HPDE6-E6E7 (cell line): Measurements from ENCODE around the gene ADM.

ENCODE experiments used
- DNase-seq: peaks from one replicate; pipeline ENCODE4 v3.0.0; 2011; ENCODE audit warnings: missing footprints; ENCODE audit errors: extremely low spot score

ADM gene

GRCh38 chr11:10328314-10329098 is 23.6 kb downstream of the ADM start:
- no peak for DNase-seq

- no peak for DNase-seq
Observed at GRCh38 chr11:10329356-10329755, 24.5 kb downstream of the ADM start.

DNA sequence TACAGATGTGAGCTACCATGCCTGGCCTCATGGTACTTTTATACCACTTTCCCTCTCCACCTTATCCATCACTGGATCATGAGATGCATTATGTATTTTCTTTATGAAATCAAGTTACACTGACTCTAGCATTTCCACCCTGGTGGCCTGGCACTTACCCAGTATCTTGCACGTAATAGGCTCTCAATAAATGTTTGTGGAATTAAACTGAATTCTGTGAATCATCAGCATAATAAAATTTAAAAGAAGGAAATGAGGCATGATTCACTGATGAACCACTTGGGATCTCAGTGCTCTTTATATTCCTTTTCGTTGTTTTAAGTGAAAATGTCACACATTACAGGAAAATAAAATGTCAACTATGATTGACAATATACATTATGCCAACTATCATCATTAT is 25.1 kb downstream of the ADM start:
- DNase-seq, result no peak

DNA sequence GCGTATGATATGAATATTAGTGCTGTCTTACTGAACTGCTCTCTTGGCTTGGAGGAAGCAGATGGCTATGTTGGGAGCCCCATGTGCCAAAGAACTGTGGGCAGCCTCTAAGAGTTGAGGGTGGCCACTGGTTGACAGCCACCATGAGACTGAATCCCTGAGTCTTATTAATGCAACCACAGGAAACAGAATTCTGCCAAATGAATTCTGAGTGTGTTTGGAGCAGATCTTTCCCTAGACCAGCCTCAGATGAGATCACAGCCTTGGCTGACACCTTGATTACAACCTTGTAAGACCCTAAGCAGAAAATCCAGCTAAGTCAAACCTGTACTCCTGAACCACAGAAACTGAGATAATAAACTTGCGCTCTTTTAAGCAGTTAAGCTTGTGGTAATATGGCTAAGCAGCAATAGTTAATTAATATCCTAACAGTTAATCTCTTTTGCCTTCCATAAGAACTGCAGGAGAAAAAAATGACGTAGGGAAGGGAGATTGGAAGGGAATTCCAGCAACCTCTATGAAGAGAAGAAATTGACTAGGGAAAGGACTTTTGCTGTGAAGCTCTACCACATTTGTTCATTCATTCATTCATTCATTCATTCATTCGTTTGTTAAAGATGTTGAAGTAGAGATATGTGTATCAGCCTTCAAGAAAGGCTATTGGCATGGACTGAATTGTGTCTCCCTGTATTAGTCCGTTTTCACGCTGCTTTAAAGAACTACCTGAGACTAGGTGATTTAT is 26.8 kb downstream of the ADM start:
- DNase-seq, result no peak

DNA sequence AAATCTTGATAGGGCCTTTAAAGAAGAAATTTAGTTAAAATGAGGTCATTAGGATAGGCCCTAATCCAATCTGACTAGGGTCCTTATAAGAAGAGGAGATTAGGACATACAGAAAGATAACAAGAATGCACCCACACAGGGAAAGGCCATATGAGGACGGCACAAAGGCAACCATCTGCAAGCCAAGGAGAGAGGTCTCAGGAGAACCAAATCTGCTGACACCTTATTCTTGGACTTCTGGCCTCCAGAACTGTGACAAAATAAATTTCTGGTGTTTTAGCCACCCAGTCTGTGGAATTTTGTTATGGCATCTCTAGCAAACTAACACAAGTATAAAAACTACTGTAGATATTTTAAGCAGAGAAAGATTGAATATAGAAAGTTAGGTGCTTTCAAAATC is 28.6 kb downstream of the ADM start:
- no peak for DNase-seq

- no peak for DNase-seq
Observed at GRCh38 chr11:10338287-10338686, 33.4 kb downstream of the ADM start.

- no peak for DNase-seq
Observed at GRCh38 chr11:10348650-10349280, 43.9 kb downstream of the ADM start.

GRCh38 chr11:10349281-10349665 is 44.4 kb downstream of the ADM start:
- no peak for DNase-seq

GRCh38 chr11:10349806-10350205 is 44.9 kb downstream of the ADM start:
- DNase-seq, result no peak

DNA sequence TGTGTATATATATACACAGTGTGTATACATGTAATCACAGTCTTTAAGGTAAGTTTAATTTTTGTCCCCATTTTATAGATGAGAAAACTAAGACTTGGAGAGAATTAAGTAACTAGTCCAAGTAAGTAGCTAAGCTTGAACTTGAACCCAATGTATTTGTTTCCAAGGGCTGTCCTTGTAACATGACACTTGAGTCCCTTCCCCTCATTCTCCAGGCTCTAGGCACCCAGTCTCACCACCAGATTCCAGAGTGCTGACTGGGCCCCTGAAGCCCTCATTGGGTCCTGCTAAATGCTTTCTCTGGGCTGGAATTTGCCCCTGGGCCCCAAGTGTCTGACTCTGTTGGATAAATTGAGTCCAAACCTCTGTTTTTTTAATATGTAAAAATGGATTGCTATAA is 45.5 kb downstream of the ADM start:
- DNase-seq, result no peak

- no peak for DNase-seq
Observed at GRCh38 chr11:10351435-10351764, 46.5 kb downstream of the ADM start.

GRCh38 chr11:10351765-10352641 is 47.1 kb downstream of the ADM start:
- DNase-seq, result no peak

DNA sequence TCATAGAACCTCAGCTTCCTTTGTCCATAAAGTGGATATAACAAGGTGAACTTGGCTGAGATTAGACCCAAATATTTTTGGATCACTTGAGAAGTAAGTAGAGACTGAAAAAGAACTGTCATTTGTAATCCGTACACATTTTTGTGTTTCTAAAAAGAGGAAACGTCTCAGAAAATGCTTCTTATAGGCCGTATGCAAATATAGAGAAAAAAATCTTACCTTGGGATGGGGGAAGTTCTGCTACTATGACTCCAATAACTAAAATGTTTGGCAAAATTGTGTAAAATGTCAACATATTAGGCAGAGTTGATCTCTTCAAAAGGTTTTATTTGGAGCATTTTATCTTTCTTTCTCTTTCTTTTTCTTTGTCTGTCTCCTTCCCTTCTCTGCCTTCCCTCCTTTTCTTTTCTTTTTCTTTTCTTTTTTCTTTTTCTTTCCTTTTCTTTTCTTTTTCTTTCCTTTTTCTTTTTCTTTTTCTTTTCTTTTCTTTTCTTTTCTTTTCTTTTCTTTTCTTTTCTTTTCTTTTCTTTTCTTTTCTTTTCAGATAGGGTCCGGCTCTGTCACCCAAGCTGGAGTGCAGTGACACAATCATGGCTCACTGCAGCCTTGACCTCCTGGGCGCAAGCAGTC is 48.2 kb downstream of the ADM start:
- no peak for DNase-seq

DNA sequence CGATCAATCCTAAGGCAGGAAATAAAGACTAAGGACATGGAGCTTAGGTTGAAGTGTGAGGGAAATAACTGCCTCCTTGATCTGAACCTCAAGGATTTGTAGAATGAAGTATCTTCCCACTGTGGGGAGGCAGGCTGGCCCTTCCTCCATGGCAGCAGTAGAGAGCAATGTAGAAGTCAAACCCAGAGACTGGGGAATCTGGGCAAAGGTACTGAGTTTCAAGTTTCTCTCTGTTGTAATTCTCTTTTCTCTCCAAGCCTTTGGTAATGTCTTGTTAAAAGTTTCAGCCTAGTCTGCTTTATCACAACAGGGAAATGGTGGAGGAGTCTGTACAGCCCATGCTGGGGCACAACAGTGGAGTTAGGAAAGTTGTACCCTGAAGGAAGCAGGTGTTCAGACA is 49.5 kb downstream of the ADM start:
- DNase-seq, result no peak

DNA sequence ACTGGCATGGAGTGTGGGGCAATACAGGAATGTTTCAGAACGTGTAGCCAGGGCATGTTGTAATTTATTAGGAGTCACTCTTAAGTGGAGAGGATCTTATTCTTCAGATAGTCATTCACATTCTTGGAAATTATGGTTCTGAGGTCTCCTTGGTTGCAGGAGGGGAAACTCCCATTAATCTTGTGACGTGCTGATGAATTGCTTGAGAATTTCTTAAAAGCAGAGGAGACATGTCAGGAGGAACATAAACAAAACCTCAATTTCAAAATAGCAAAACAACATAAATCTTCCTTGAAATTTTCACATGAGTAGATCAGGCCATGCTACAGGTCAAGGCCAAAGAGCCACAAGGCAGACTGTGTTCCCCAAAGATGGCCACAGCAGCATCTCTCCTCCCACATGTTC is 50.4 kb downstream of the ADM start:
- DNase-seq, result no peak

- DNase-seq, result no peak
Observed at GRCh38 chr11:10356161-10356560, 51.3 kb downstream of the ADM start.
